Fibroblast of lung (primary cell): ENCODE results near the gene RMND1. TPM values are rescaled to one million over a fixed set of nuclear protein-coding genes. Genes with fewer than 3 reads are reported as not detected.

Experiments used
- DNase-seq, 2 donors: peaks; one replicate each; pipeline versions ENCODE4 v3.0.0 to v3.0.0-alpha.2; 2010; ENCODE audit warnings: low read depth in 2 of 2
- H2AFZ ChIP-seq: 2 replicates; pipeline ENCODE4 v1.5.1; 2012; ENCODE audit warnings: low read length, control low read depth, inconsistent platforms
- H3K27ac ChIP-seq: 2 replicates; pipeline ENCODE4 v1.5.1; 2011; ENCODE audit warnings: low read length, control low read depth; ENCODE audit not compliant: insufficient read depth
- H3K27me3 ChIP-seq: 2 replicates; pipeline ENCODE4 v1.5.1; 2011; ENCODE audit warnings: mild to moderate bottlenecking, low read length; ENCODE audit not compliant: control insufficient read depth, insufficient read depth
- H3K36me3 ChIP-seq: 2 replicates; pipeline ENCODE4 v1.5.1; 2011; ENCODE audit warnings: low read length; ENCODE audit not compliant: control insufficient read depth, insufficient read depth
- H3K4me1 ChIP-seq: 2 replicates; pipeline ENCODE4 v1.5.1; 2011; ENCODE audit warnings: low read length; ENCODE audit not compliant: control insufficient read depth, insufficient read depth; ENCODE audit errors: extremely low read depth
- H3K4me2 ChIP-seq: 2 replicates; pipeline ENCODE4 v1.5.1; 2011; ENCODE audit warnings: low read length, control low read depth; ENCODE audit not compliant: insufficient read depth; ENCODE audit errors: extremely low read depth
- H3K4me3 ChIP-seq, 4 experiments: fragments of 200-600 bp in 1 of 4; sonication (generic) in 1 of 4; replicated peaks in 1 of 4; 2 replicates each; pipeline ENCODE4 v1.5.1; 2011 to 2016; ENCODE audit warnings: low read length in 4 of 4, low read depth in 3 of 4, mild to moderate bottlenecking in 3 of 4, control low read depth in 2 of 4, inconsistent platforms in 1 of 4, mixed read lengths in 1 of 4; ENCODE audit not compliant: insufficient read depth in 1 of 4; ENCODE audit errors: control extremely low read depth in 1 of 4
- H3K79me2 ChIP-seq: 2 replicates; pipeline ENCODE4 v1.5.1; 2012; ENCODE audit warnings: mild to moderate bottlenecking, low read length, inconsistent platforms; ENCODE audit not compliant: control insufficient read depth, insufficient read depth
- H3K9ac ChIP-seq: 2 replicates; pipeline ENCODE4 v1.5.1; 2011; ENCODE audit warnings: mild to moderate bottlenecking, low read length, control low read depth; ENCODE audit not compliant: insufficient read depth
- H3K9me3 ChIP-seq: 2 replicates; pipeline ENCODE4 v1.5.1; 2012; ENCODE audit warnings: low read depth, low read length; ENCODE audit not compliant: control insufficient read depth, insufficient read depth
- H4K20me1 ChIP-seq: 2 replicates; pipeline ENCODE4 v1.5.1; 2011; ENCODE audit warnings: low read length; ENCODE audit not compliant: control insufficient read depth, insufficient read depth; ENCODE audit errors: extremely low read depth
- EZH2 ChIP-seq: IDR thresholded peaks from 2 replicates; pipeline ENCODE4 v1.5.1; 2012; ENCODE audit warnings: low read length, control low read depth, mild to moderate bottlenecking; ENCODE audit errors: missing control alignments
- polyA plus RNA-seq, 2 donors: library from polyadenylated mRNA; depleted of rRNA in 1 of 2; stranded (reverse) in 1 of 2; unstranded in 1 of 2; fragments of >200 nt; gene quantifications; 2 replicates each; pipeline ENCODE4 v1.2.1, GENCODE V29; 2011 to 2012; ENCODE audit warnings: missing spikeins in 1 of 2
- total RNA-seq: library from RNA; depleted of rRNA; stranded (reverse); fragments of >200 nt; gene quantifications from 2 replicates; pipeline ENCODE4 v1.2.1, GENCODE V29; 2014
- TF ChIP-seq, protein P1 (sequence below), 2 donors: IDR thresholded peaks in 1 of 2; conservative IDR thresholded peaks in 1 of 2; 1 replicate in 1 of 2; 2 replicates in 1 of 2; pipeline ENCODE4 v1.5.1; 2011 to 2012; ENCODE audit warnings: low read length in 2 of 2, control low read depth in 1 of 2, inconsistent platforms in 1 of 2, low read depth in 1 of 2, mild to moderate bottlenecking in 1 of 2

The RMND1 gene
- total and polyA plus RNA-seq, 2 donors (not counting 1 experiment from before 2014, with no cell fraction given), result 21.5 to 58.3 TPM

DNA sequence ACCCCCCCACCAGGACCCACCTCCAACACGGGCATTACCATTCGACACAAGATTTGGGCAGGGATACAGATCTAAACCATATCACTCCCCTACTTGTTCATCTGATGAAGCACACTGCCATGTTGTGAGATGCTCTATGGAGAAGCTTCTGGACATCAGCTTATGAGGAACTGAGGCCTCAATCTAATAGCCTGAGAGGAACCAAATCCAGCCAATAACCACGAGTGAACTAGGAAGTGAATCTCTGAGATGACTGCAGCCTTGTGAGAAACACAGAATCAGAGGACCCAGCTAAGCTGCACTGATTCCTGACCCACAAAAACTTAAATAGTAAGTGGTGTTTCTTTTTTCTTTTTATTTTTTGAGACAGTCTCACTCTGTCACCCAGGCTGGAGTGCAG lies 39.0 kb downstream of the RMND1 start:
- no peak overlapping the region for H2AFZ ChIP-seq
- no peaks in the 10 kb centered on the region for H3K9me3 ChIP-seq
- no peak for DNase-seq
- no peak overlapping the region for H3K9ac ChIP-seq
- TF ChIP-seq EZH2, result no peak
- H3K4me2 ChIP-seq, result no peak overlapping the region
- no peaks in the 10 kb centered on the region for H3K4me1 ChIP-seq
- peaks cover 7% of the 10 kb centered on the region for H3K36me3 ChIP-seq
- no peaks in the 10 kb centered on the region for H3K27me3 ChIP-seq
- H3K4me3 ChIP-seq, result no peak overlapping the region
- H3K27ac ChIP-seq, result no peak overlapping the region
- H4K20me1 ChIP-seq, result no peaks in the 10 kb centered on the region
- H3K79me2 ChIP-seq, result no peaks in the 10 kb centered on the region

DNA sequence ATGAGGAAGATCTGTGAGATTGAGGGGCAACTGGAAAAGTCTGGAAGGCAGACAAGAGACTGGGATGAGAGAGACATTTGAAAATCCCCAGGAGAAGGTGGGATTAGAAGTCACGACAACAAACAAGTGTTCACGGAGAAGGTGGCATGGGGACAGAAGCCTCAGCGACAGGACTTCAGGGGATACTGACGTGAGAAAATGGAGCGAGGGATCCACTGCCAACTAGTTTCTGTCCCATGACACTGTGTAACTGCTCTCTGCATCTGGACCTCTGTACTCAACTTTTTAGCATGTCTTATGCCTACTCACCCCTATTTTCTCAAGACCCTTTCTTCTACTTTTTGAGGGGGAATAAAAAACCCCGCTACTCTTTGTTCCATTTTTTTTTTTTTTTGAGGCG lies 42.2 kb downstream of the RMND1 start:
- Histone ChIP-seq H3K9me3 (no peaks in the 10 kb centered on the region), H3K9ac (no peak overlapping the region), H2AFZ (no peak overlapping the region), H3K79me2 (peaks cover 1% of the 10 kb centered on the region), H4K20me1 (no peaks in the 10 kb centered on the region), H3K36me3 (peaks cover 9% of the 10 kb centered on the region), H3K4me3 (no peak overlapping the region), H3K4me1 (no peaks in the 10 kb centered on the region), H3K4me2 (no peak overlapping the region), H3K27ac (no peak overlapping the region), H3K27me3 (no peaks in the 10 kb centered on the region)
- no peak for DNase-seq
- TF ChIP-seq, protein P1, sequence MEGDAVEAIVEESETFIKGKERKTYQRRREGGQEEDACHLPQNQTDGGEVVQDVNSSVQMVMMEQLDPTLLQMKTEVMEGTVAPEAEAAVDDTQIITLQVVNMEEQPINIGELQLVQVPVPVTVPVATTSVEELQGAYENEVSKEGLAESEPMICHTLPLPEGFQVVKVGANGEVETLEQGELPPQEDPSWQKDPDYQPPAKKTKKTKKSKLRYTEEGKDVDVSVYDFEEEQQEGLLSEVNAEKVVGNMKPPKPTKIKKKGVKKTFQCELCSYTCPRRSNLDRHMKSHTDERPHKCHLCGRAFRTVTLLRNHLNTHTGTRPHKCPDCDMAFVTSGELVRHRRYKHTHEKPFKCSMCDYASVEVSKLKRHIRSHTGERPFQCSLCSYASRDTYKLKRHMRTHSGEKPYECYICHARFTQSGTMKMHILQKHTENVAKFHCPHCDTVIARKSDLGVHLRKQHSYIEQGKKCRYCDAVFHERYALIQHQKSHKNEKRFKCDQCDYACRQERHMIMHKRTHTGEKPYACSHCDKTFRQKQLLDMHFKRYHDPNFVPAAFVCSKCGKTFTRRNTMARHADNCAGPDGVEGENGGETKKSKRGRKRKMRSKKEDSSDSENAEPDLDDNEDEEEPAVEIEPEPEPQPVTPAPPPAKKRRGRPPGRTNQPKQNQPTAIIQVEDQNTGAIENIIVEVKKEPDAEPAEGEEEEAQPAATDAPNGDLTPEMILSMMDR (conservative IDR thresholded peaks at IDR 0.05 in 1 of 2, IDR thresholded peaks at IDR 0.05 in 1 of 2; ENCODE audit: low read depth in 1 of 2, low read length in 2 of 2), result no peak
- TF ChIP-seq EZH2, result no peak

DNA sequence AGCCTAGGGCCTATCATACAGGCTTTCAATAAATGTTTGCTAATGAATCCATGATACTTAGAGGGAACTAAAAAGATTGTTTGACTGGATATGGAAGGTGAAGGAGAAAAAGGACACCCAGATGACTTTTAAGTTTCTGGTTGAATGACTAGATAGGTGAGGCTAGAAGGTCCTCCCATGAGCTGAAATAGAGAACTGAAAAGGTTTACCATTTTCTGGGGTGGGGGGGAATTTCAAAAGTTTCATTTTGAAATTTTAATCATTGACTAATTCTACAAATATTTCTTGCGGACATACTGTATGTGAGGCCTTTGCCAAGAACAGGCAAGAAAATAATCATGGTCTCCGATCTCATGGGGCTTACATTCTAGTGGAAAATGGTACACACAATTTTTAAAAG lies 42.7 kb downstream of the RMND1 start:
- Histone ChIP-seq H3K4me2 (no peak overlapping the region), H3K4me3 (no peak overlapping the region), H3K9me3 (no peaks in the 10 kb centered on the region), H2AFZ (no peak overlapping the region), H3K79me2 (peaks cover 4% of the 10 kb centered on the region), H3K9ac (no peak overlapping the region), H3K27me3 (no peaks in the 10 kb centered on the region), H4K20me1 (no peaks in the 10 kb centered on the region), H3K27ac (no peak overlapping the region), H3K4me1 (no peaks in the 10 kb centered on the region), H3K36me3 (peaks cover 11% of the 10 kb centered on the region)
- no peak for DNase-seq
- TF ChIP-seq, protein P1 (conservative IDR thresholded peaks at IDR 0.05 in 1 of 2, IDR thresholded peaks at IDR 0.05 in 1 of 2; ENCODE audit: low read depth in 1 of 2, low read length in 2 of 2), result no peak
- no peak for TF ChIP-seq EZH2
